ENCODE measurements around the gene INTS14. TPM values are rescaled to one million over a fixed set of nuclear protein-coding genes. Genes with fewer than 3 reads are reported as not detected.
"Not testable (repeated sequence)": the region's sequence is repeated elsewhere in the genome, so short reads cannot be mapped to it uniquely, and the experiment has no call there.

The INTS14 gene
- total RNA-seq, 4 donors from 2014 or later, result 11.9 to 20.0 (median 14.8) TPM

GRCh38 chr15:65551183-65551582 lies 59.7 kb downstream of the INTS14 start:
- DNase-seq (no peak), ATAC-seq (no peak)
- H3K4me3 ChIP-seq, result no peak overlapping the region
- H3K9me3 ChIP-seq, result no peaks in the 10 kb centered on the region
- no peaks in the 10 kb centered on the region for H3K27me3 ChIP-seq
- no peak for TF ChIP-seq POLR2A (IDR thresholded peaks at IDR 0.05)
- no peak for TF ChIP-seq CTCF (IDR thresholded peaks at IDR 0.05 in 4 of 5, conservative IDR thresholded peaks at IDR 0.05 in 1 of 5)
- in situ Hi-C loops (cut with MboI; ENCODE audit: low sequenced_read_pairs in 4 of 4), result no loop called here
- no peak overlapping the region for H3K27ac ChIP-seq
- H3K4me1 ChIP-seq, result peaks cover 0 to 5% of the 10 kb centered on the region in 2 donors
- H3K36me3 ChIP-seq, result peaks cover 2 to 22% of the 10 kb centered on the region in 2 donors
- intact Hi-C loops (cut with DNase I; ENCODE audit: low total_unique reads), result no loop called here

DNA sequence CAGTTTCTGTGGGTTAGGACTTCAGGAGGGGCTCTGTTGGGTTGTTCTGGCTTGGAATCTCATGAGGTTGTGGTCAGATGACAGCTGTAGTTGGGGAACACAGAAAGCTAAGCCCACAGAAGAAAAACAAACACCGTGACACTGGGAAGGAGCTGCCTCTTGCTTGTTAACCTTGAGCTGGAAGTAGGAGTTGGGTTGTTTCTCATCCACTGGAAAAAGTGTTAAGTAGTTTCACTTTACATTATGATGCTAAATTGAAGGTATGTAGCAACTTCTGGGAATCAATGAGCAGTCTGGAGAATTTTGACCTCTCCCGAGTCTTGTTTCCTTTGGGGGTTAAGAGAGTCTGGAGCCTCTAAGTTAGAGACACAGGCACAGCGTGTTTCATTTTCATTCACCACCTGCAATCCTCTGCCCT lies 60.2 kb downstream of the INTS14 start:
- no peak for DNase-seq
- Histone ChIP-seq H3K36me3 (peaks cover 2 to 17% of the 10 kb centered on the region in 2 donors), H3K27ac (no peak overlapping the region), H3K4me3 (no peak overlapping the region), H3K4me1 (peaks cover 0 to 5% of the 10 kb centered on the region in 2 donors), H3K27me3 (no peaks in the 10 kb centered on the region), H3K9me3 (no peaks in the 10 kb centered on the region)
- intact Hi-C loops (cut with DNase I; ENCODE audit: low total_unique reads) (no loop called here), in situ Hi-C loops (cut with MboI; ENCODE audit: low sequenced_read_pairs in 4 of 4) (no loop called here)
- TF ChIP-seq CTCF (IDR thresholded peaks at IDR 0.05 in 4 of 5, conservative IDR thresholded peaks at IDR 0.05 in 1 of 5), result no peak
- no peak for TF ChIP-seq POLR2A (IDR thresholded peaks at IDR 0.05)
- ATAC-seq, result no peak

- H3K36me3 ChIP-seq; in situ Hi-C loops (cut with MboI; ENCODE audit: low sequenced_read_pairs in 4 of 4); H3K27ac ChIP-seq; H3K4me3 ChIP-seq; H3K27me3 ChIP-seq; ATAC-seq; H3K9me3 ChIP-seq; H3K4me1 ChIP-seq; intact Hi-C loops (cut with DNase I; ENCODE audit: low total_unique reads); DNase-seq: not testable (repeated sequence)
These were observed 61.6 kb downstream of the INTS14 start for GRCh38 chr15:65549288-65549687.

- Histone ChIP-seq H3K4me3 (no peak overlapping the region), H3K27ac (no peak overlapping the region), H3K4me1 (peaks cover 0 to 5% of the 10 kb centered on the region in 2 donors), H3K36me3 (no peaks in the 10 kb centered on the region), H3K9me3 (no peaks in the 10 kb centered on the region), H3K27me3 (no peaks in the 10 kb centered on the region)
- DNase-seq, result no peak
- intact Hi-C loops (cut with DNase I; ENCODE audit: low total_unique reads) (no loop called here), in situ Hi-C loops (cut with MboI; ENCODE audit: low sequenced_read_pairs in 4 of 4) (no loop called here)
- no peak for TF ChIP-seq CTCF (IDR thresholded peaks at IDR 0.05 in 4 of 5, conservative IDR thresholded peaks at IDR 0.05 in 1 of 5)
- no peak for TF ChIP-seq POLR2A (IDR thresholded peaks at IDR 0.05)
- no peak for ATAC-seq
These were observed 63.1 kb downstream of the INTS14 start for GRCh38 chr15:65547841-65548240.

DNA sequence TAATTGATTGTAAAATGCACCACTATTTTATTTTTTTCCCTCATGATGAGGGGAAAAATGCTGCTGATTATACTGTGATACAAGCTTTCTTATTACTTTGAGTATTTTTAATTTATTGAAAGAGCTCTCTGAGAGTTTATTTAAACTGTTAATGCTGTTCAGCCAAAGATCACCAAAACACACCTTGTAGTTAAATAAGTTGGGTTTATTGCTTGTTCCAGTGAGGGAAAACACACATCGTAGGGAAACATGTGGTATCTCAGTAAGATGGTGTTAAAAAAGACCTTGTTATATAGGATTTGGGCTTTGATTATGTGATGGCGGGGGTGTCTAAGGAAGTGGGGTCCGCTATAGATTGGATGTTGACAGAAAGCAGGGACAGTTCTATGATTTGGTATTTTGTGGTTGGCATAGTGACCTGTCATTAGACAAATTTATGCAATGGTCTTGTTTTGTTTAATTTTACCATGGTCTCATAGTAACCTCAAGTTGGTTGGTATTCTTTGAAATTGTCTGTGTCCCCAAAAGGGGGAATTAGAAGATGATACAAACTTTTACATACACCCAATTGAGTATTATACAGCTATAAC lies 69.6 kb downstream of the INTS14 start:
- intact Hi-C loops (cut with DNase I; ENCODE audit: low total_unique reads), result no loop called here
- in situ Hi-C loops (cut with MboI; ENCODE audit: low sequenced_read_pairs in 4 of 4), result no loop called here
- no peaks in the 10 kb centered on the region for H3K36me3 ChIP-seq
- no peaks in the 10 kb centered on the region for H3K4me1 ChIP-seq
- no peak overlapping the region for H3K4me3 ChIP-seq
- TF ChIP-seq CTCF (IDR thresholded peaks at IDR 0.05 in 4 of 5, conservative IDR thresholded peaks at IDR 0.05 in 1 of 5) (no peak), POLR2A (IDR thresholded peaks at IDR 0.05) (no peak)
- ATAC-seq, result no peak
- no peaks in the 10 kb centered on the region for H3K9me3 ChIP-seq
- no peaks in the 10 kb centered on the region for H3K27me3 ChIP-seq
- H3K27ac ChIP-seq, result no peak overlapping the region
- no peak for DNase-seq

All from gastrocnemius medialis (tissue), 4 donors.